OCI-LY7 (cell line): ENCODE measurements around the gene POLR1H.

Experiments
- EZH2phosphoT487 ChIP-seq: fragments of 200-600 bp; sonication (generic); IDR thresholded peaks from 2 replicates; pipeline ENCODE4 v1.6.1; 2018; ENCODE audit warnings: low read depth, borderline replicate concordance, mild to moderate bottlenecking, mixed run types, antibody characterized with exemption, low read length, moderate library complexity, mixed read lengths
- TF ChIP-seq, protein P1 (sequence below): fragments of 200-600 bp; sonication (generic); conservative IDR thresholded peaks from 2 replicates; pipeline ENCODE4 v1.5.1; 2014; ENCODE audit warnings: mild to moderate bottlenecking, antibody characterized with exemption, low read length, moderate library complexity, mixed read lengths

DNA sequence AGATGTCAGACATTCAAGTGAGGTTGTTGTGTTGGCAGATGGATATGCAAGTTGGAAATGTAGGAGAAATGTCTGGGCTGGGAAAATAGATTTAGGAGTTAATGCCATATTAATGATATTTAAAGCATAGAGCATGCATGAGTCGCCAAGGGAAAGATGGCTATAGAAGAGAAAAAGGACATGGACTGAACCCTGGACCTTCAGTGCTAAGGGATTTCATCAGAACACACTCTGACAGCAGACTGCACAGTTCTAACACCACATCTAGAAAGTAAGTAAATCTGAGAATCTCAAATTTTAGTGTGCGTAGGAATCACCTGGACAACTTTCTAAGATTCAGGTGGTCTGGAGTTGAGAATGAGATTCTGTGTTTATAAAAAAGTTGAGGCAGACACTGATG lies 17.3 kb upstream of the POLR1H start:
- TF ChIP-seq, protein P1, sequence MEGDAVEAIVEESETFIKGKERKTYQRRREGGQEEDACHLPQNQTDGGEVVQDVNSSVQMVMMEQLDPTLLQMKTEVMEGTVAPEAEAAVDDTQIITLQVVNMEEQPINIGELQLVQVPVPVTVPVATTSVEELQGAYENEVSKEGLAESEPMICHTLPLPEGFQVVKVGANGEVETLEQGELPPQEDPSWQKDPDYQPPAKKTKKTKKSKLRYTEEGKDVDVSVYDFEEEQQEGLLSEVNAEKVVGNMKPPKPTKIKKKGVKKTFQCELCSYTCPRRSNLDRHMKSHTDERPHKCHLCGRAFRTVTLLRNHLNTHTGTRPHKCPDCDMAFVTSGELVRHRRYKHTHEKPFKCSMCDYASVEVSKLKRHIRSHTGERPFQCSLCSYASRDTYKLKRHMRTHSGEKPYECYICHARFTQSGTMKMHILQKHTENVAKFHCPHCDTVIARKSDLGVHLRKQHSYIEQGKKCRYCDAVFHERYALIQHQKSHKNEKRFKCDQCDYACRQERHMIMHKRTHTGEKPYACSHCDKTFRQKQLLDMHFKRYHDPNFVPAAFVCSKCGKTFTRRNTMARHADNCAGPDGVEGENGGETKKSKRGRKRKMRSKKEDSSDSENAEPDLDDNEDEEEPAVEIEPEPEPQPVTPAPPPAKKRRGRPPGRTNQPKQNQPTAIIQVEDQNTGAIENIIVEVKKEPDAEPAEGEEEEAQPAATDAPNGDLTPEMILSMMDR: no peak
- TF ChIP-seq EZH2phosphoT487: no peak
